Measurements from ENCODE around the gene SRBD1.

Gene SRBD1

DNA sequence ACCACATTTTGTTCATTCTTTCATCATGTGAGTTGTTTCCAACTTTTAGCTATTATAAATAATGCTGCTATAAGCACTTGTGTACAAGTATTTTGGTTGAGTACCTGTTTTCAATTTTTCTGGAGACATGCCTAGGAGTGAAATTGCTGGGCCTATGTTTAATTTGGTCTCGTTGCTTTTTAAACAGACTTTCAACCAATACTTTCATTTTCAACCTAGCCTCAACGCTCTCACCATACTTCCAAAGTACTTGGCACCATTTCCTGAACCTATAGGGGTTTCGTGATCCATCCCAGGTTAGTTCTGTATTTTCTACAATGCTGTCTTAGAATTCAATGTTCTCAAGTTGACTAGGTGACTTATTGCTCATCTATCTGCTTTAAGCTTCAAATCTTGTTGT lies 126.1 kb downstream of the SRBD1 start:
- Mint-ChIP-seq H3K4me1 (ENCODE audit: low read depth in 2 of 2) (peaks cover 0 to 3% of the 10 kb centered on the region in 2 donors), H3K9me3 (no peaks in the 10 kb centered on the region), H3K36me3 (ENCODE audit: insufficient read depth) (peaks cover 6% of the 10 kb centered on the region), H3K27ac (no peak overlapping the region), H3K27me3 (no peaks in the 10 kb centered on the region), H3K4me3 (no peak overlapping the region)
- ATAC-seq (replicated peaks), result no peak
- DNase-seq, result no peak

DNA sequence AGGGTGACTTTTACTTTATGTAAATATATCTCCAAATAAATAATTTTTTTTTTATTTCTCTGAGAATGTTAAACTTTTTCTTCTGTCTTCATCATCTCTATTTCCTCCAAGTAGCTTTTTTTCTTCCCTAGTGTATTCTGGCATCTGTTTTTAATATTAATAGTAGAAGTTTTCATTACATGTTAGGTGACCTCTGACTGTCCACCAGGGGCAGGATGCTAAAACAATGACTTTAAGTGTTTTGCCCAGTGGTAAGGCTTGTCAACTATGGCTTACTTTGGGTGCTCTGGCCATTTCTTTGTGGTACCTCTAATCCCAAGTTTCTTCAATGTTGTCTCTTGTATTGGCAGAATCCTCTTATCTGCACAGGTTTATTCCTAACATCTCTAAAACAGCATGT lies 127.1 kb downstream of the SRBD1 start:
- no peak for DNase-seq
- no peak for ATAC-seq (replicated peaks)
- Mint-ChIP-seq H3K27me3 (no peaks in the 10 kb centered on the region), H3K9me3 (no peaks in the 10 kb centered on the region), H3K4me1 (ENCODE audit: low read depth in 2 of 2) (no peaks in the 10 kb centered on the region), H3K36me3 (ENCODE audit: insufficient read depth) (peaks cover 6% of the 10 kb centered on the region), H3K27ac (no peak overlapping the region), H3K4me3 (no peak overlapping the region)

DNA sequence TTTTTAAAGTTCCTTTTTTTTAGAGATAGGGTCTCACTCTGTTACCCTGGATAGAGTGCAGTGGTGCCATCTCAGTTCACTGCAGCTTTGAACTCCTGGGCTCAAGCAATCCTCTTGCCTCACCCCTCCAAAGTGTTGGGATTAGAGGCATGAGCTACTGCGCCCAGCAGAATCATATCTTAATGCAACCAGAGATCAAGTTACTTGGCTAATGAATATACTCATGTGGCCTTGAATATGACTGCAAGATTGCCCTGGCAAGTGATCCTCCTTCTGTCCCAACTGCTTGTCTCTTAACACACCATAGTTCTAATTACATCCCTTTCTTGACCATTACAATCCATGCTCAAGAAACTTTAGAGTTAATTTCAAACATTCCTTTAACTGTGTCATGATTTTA lies 133.5 kb downstream of the SRBD1 start:
- Mint-ChIP-seq H3K9me3 (no peaks in the 10 kb centered on the region), H3K27me3 (no peaks in the 10 kb centered on the region), H3K4me3 (no peak overlapping the region), H3K4me1 (ENCODE audit: low read depth in 2 of 2) (no peaks in the 10 kb centered on the region), H3K27ac (no peak overlapping the region), H3K36me3 (ENCODE audit: insufficient read depth) (peaks cover 5% of the 10 kb centered on the region)
- DNase-seq (no peak), ATAC-seq (replicated peaks) (no peak)

DNA sequence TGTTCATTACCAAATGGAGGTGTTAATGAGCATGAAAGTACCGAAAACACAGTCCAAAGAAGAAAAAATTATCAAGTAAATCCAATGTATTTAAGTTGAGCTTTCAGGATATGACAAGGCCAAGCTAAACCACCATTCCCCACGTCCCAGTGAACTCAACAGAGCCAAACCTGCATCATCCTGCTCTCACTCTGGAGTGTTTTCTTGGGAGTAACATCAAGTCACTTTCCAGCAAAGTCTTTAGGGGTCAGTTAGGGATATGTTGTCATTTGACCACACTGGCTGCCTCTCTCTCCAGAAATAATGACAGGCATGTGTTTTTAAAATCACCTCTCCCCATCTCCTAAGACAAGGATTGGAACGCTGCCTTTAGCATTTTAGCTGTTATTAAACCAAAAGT lies 140.5 kb downstream of the SRBD1 start:
- DNase-seq, result no peak
- Mint-ChIP-seq H3K27me3 (no peaks in the 10 kb centered on the region), H3K4me1 (ENCODE audit: low read depth in 2 of 2) (no peaks in the 10 kb centered on the region), H3K4me3 (no peak overlapping the region), H3K9me3 (no peaks in the 10 kb centered on the region), H3K36me3 (ENCODE audit: insufficient read depth) (no peaks in the 10 kb centered on the region), H3K27ac (no peak overlapping the region)
- ATAC-seq (replicated peaks), result no peak

DNA sequence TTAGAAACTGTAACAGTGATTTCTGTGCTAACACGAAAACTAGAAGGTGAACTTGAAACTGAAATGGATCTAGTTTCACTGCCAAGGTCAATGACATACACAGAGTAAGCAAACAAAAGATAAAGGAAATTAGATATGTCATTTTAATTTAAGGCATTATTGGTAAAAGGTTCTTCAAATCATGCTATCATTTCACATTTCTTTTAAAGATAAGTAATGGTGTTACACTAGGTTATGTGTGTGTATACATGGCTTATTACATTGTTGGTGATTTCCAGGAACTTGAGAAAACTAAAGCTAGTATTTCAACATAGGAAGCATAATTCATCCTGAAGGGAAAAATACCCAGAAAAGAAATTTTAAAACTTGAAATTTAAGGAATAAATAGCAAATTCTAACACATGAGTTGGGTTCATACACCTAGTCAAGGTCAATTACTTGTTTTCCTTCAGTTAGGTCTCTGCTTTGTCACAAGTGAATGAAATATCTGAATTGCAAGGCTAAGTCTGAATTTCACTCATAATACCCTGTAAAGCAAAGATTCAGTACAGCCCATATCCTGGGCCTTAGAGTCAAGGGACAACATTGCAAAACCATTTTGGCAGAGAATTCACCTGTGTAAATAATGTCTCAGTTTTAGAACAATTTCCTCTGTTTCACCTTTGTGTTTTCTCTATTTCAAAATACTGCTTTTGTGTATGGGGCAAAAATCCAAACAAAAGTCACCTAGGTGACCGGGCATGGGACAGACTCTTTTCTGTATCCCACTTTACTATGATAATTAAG lies 141.6 kb downstream of the SRBD1 start:
- DNase-seq (no peak), ATAC-seq (replicated peaks) (no peak)
- H3K4me1 Mint-ChIP-seq (ENCODE audit: low read depth in 2 of 2), result no peaks in the 10 kb centered on the region
- H3K27me3 Mint-ChIP-seq, result no peaks in the 10 kb centered on the region
- H3K27ac Mint-ChIP-seq, result no peak overlapping the region
- no peak overlapping the region for H3K4me3 Mint-ChIP-seq
- no peaks in the 10 kb centered on the region for H3K9me3 Mint-ChIP-seq
- H3K36me3 Mint-ChIP-seq (ENCODE audit: insufficient read depth), result no peaks in the 10 kb centered on the region

DNA sequence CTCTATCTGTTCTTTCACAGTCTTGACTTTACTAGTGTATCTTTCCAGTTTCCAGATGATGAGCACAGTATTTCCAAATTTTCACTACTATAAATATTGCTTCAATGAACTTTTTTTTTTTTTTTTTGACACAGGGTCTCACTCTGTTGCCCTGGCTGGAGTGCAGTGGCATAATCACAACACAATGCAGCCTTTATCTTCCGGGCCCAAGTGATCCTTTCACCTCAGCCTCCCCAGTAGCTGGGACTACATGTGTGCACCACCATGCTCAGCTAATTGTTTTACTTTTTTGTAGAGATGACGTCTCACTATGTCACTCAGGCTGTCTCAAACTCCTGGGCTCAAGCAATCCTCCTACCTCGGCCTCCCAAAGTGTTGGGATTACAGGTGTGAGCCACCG lies 142.8 kb downstream of the SRBD1 start:
- no peak for DNase-seq
- Mint-ChIP-seq H3K9me3 (no peaks in the 10 kb centered on the region), H3K4me1 (ENCODE audit: low read depth in 2 of 2) (peaks cover 0 to 1% of the 10 kb centered on the region in 2 donors), H3K27ac (no peak overlapping the region), H3K27me3 (no peaks in the 10 kb centered on the region), H3K4me3 (no peak overlapping the region), H3K36me3 (ENCODE audit: insufficient read depth) (no peaks in the 10 kb centered on the region)
- ATAC-seq (replicated peaks), result no peak

DNA sequence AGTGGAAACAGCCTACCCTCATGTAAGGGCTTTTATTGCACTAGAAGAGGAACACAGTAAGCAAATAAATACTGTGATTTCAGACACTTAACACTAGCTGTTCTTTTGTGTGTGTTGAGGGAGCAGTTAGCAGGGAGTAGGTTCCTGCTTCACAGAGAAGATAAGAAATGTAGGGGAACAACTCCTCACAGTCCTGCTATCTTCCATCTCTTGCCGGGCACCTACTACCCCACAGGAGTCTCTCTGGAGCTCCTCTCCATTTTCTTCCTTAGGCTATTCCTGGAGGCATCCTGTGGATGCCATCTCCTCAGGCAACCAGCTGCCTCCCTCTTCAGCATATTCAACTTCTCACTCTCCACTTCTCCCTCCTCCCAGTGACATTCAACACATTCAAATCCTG lies 145.0 kb downstream of the SRBD1 start:
- H3K27ac Mint-ChIP-seq, result peak overlapping the region in 1 of 2 donors; percentile 5
- no peaks in the 10 kb centered on the region for H3K9me3 Mint-ChIP-seq
- no peaks in the 10 kb centered on the region for H3K27me3 Mint-ChIP-seq
- no peak for DNase-seq
- peaks cover 0 to 4% of the 10 kb centered on the region in 2 donors for H3K4me1 Mint-ChIP-seq (ENCODE audit: low read depth in 2 of 2)
- peaks cover 2% of the 10 kb centered on the region for H3K36me3 Mint-ChIP-seq (ENCODE audit: insufficient read depth)
- H3K4me3 Mint-ChIP-seq, result no peak overlapping the region
- no peak for ATAC-seq (replicated peaks)

DNA sequence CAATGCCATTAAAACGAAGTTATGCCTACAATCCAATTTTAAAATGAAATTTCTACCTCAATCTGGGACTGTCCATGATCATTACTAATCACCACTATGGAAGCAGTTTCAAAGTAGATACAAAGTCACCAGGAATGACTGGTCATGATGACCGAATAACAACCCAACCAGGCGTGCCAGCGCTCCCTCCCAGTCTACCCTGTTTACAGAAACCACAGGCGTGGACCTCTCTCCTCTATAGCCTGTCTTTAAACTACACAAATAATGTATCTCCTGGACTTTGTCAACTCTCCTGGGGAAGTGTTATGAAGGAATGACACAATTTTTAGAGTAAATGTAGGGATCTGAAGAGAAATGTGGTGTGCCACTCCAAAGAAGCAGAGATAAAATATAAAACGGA lies 150.2 kb downstream of the SRBD1 start:
- Mint-ChIP-seq H3K36me3 (ENCODE audit: insufficient read depth) (peaks cover 2% of the 10 kb centered on the region), H3K27ac (no peak overlapping the region), H3K4me3 (no peak overlapping the region), H3K9me3 (no peaks in the 10 kb centered on the region), H3K4me1 (ENCODE audit: low read depth in 2 of 2) (peaks cover 0 to 9% of the 10 kb centered on the region in 2 donors), H3K27me3 (no peaks in the 10 kb centered on the region)
- DNase-seq, result no peak
- no peak for ATAC-seq (replicated peaks)

DNA sequence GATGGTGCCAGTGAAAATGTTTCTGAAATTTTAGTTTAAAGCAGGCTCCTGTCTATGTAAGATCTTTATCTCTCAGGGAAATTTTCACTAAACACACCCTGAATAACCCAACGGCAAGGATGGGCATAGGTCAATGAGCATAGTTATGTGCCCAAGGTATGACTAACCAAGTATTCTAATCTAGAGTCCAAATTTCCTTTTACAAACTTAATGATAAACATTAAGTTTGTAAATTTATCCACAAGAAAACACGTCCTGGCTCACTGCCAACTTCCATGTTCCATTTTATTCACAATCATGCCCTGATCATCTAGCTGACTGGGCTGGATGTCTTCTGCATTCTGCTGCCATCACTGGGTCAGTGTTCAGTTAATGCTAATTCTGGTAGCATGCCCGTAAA lies 151.2 kb downstream of the SRBD1 start:
- Mint-ChIP-seq H3K36me3 (ENCODE audit: insufficient read depth) (peaks cover 2% of the 10 kb centered on the region), H3K4me1 (ENCODE audit: low read depth in 2 of 2) (peaks cover 0 to 9% of the 10 kb centered on the region in 2 donors), H3K9me3 (no peaks in the 10 kb centered on the region), H3K4me3 (no peak overlapping the region), H3K27me3 (no peaks in the 10 kb centered on the region), H3K27ac (peak overlapping the region in 1 of 2 donors; percentile 29)
- ATAC-seq (replicated peaks), result no peak
- no peak for DNase-seq

DNA sequence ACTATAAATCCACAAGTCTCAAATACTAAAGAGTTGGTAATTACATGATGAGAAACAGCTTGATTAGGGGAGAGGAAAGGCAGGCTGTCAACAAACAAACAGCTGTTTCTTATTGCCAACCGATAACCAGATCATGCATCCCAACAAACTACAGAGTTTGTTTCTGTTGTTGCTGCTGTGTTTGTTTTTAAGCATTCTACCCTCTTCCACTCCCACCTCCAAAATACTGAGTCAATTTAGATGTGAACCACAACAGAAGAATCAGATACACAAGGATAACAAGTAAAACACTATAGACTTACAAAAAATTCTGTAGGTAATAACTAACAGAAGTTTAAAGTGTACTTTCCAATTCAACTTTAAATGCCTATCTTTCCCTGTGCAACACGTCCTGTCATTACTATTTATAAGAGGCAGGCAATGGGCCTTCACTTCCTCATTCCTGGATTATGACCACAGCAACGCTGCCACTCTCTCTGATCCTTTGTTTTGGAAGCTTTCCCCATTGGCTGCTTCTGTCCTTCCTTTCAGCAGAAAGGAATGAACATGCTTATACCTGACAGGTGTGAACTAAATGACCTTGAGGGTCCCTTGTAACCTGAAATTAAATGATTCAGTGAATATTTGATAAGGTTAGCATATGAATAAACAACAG lies 152.0 kb downstream of the SRBD1 start:
- H3K36me3 Mint-ChIP-seq (ENCODE audit: insufficient read depth), result peaks cover 2% of the 10 kb centered on the region
- no peak overlapping the region for H3K4me3 Mint-ChIP-seq
- DNase-seq (no peak), ATAC-seq (replicated peaks) (no peak)
- no peaks in the 10 kb centered on the region for H3K27me3 Mint-ChIP-seq
- H3K27ac Mint-ChIP-seq, result no peak overlapping the region
- H3K4me1 Mint-ChIP-seq (ENCODE audit: low read depth in 2 of 2), result peaks cover 0 to 9% of the 10 kb centered on the region in 2 donors
- no peaks in the 10 kb centered on the region for H3K9me3 Mint-ChIP-seq

DNA sequence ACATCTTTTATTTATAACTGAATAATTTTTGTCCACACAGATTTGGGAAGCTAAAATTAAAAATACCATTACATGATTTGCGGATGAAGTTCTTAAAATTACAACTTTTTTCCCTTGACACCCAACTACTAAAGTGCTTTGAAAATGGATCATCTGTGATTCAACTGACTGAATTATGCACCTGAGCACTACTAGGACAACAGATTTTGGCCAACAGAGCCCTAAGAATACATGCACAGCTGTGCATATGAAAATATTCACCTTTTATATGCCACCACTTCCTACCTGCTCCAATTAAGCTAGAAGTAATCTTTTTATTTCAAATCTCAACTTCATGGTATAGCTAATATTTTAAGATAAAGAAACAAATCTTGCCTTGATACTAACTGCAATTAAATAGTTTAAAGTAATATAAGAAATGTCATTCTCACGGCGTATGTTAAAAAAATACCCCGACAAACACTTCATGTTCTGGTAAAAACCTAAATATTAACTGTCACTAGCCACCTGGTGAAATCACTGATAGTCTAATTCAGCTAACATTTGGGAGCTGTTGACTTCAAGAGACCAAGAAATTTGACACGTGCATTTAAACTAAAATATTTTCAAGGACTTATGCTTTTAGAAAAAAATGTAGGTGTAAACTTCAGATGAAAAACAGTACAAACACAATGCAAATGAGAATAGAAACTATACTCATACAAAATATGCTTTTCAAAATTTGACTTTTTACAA lies 153.7 kb downstream of the SRBD1 start:
- Mint-ChIP-seq H3K27ac (no peak overlapping the region), H3K4me3 (no peak overlapping the region), H3K36me3 (ENCODE audit: insufficient read depth) (peaks cover under 1% of the 10 kb centered on the region), H3K4me1 (ENCODE audit: low read depth in 2 of 2) (peaks cover 0 to 5% of the 10 kb centered on the region in 2 donors), H3K27me3 (no peaks in the 10 kb centered on the region), H3K9me3 (no peaks in the 10 kb centered on the region)
- DNase-seq (no peak), ATAC-seq (replicated peaks) (no peak)

DNA sequence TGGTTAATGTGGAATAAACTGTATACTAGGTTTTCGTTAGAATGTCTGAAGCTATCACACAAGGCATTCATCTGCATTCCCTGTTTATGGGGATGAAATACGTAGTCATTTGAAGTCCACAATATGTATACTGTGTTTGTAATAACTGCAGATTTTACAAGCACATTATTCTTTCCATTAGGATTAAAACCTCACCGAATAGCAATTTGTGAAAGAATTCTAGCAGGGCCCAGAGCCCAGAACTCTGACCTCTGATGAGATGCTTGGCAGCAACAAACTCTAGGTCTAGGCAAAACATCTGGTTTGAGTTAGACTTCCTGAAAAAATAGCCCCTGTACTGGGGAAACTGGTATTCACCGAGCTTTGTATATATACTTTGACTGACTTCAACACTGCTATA lies 158.2 kb downstream of the SRBD1 start:
- H3K36me3 Mint-ChIP-seq (ENCODE audit: insufficient read depth), result peaks cover 4% of the 10 kb centered on the region
- H3K4me1 Mint-ChIP-seq (ENCODE audit: low read depth in 2 of 2), result no peaks in the 10 kb centered on the region
- no peak overlapping the region for H3K4me3 Mint-ChIP-seq
- no peaks in the 10 kb centered on the region for H3K27me3 Mint-ChIP-seq
- no peak for DNase-seq
- H3K9me3 Mint-ChIP-seq, result no peaks in the 10 kb centered on the region
- no peak for ATAC-seq (replicated peaks)
- H3K27ac Mint-ChIP-seq, result peak overlapping the region in 1 of 2 donors; percentile 44

DNA sequence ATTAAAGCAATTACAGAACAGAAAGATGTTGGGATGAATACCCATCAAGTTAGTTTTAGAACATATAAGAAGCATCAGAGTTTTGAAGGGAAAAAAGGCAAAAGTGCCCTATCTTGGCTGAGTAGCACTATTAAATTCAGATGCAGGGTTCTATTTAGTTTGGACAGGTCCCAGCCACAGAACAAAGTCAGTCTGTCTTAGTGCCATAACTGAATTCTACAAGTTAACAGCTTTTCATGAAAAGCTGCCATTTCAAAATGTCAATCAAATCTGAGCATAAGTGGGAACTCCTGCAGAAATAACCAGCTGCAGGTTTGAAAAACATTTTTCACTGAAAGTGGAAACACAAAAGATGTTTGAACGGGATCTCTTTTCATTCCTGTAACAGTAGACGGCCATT lies 160.4 kb downstream of the SRBD1 start:
- peaks cover 8% of the 10 kb centered on the region for H3K36me3 Mint-ChIP-seq (ENCODE audit: insufficient read depth)
- no peaks in the 10 kb centered on the region for H3K4me1 Mint-ChIP-seq (ENCODE audit: low read depth in 2 of 2)
- no peaks in the 10 kb centered on the region for H3K27me3 Mint-ChIP-seq
- DNase-seq (no peak), ATAC-seq (replicated peaks) (no peak)
- H3K4me3 Mint-ChIP-seq, result no peak overlapping the region
- H3K9me3 Mint-ChIP-seq, result no peaks in the 10 kb centered on the region
- no peak overlapping the region for H3K27ac Mint-ChIP-seq

DNA sequence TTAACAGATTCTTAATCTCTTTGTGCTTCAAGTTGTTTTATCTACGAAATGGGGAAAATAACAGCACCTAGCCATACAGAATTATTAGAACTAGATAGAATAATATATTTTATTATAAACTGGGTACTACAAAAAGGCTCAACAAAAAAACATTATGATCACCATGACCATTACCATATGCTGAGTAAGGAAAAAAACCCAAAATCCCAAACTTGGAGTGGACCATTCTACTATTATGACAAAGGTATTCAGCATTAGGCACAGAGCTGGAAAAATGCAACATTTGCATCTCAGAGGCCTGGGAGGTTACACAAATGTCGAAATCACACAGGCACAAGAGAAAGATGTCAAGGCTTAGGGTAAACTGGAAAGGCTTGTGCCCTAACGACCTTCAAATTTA lies 162.8 kb downstream of the SRBD1 start:
- Mint-ChIP-seq H3K36me3 (ENCODE audit: insufficient read depth) (peaks cover 8% of the 10 kb centered on the region), H3K4me1 (ENCODE audit: low read depth in 2 of 2) (peaks cover 1 to 3% of the 10 kb centered on the region in 2 donors), H3K4me3 (no peak overlapping the region), H3K9me3 (no peaks in the 10 kb centered on the region), H3K27ac (no peak overlapping the region), H3K27me3 (no peaks in the 10 kb centered on the region)
- no peak for DNase-seq
- no peak for ATAC-seq (replicated peaks)
